Measurements from ENCODE around the gene ATP5F1A.

Gene ATP5F1A

GRCh38 chr18:46068763-46069162, 29.3 kb downstream of the ATP5F1A start:
- no peak for DNase-seq (ENCODE audit: low read depth)
- TF ChIP-seq CTCF (IDR thresholded peaks at IDR 0.05; ENCODE audit: control insufficient read depth, extremely low read depth, insufficient read depth) = no peak
- no peak overlapping the region for H3K4me3 ChIP-seq (ENCODE audit: low read depth, low read length)

GRCh38 chr18:46067438-46068007, 30.6 kb downstream of the ATP5F1A start:
- DNase-seq (ENCODE audit: low read depth) = peak; percentile 79
- no peak for TF ChIP-seq CTCF (IDR thresholded peaks at IDR 0.05; ENCODE audit: control insufficient read depth, extremely low read depth, insufficient read depth)
- no peak overlapping the region for H3K4me3 ChIP-seq (ENCODE audit: low read depth, low read length)

GRCh38 chr18:46062781-46063180, 35.3 kb downstream of the ATP5F1A start:
- no peak for DNase-seq (ENCODE audit: low read depth)
- TF ChIP-seq CTCF (IDR thresholded peaks at IDR 0.05; ENCODE audit: control insufficient read depth, extremely low read depth, insufficient read depth) = no peak
- no peak overlapping the region for H3K4me3 ChIP-seq (ENCODE audit: low read depth, low read length)

GRCh38 chr18:46061796-46062195, 36.3 kb downstream of the ATP5F1A start:
- TF ChIP-seq CTCF (IDR thresholded peaks at IDR 0.05; ENCODE audit: control insufficient read depth, extremely low read depth, insufficient read depth) = no peak
- H3K4me3 ChIP-seq (ENCODE audit: low read depth, low read length) = no peak overlapping the region
- DNase-seq (ENCODE audit: low read depth) = no peak

GRCh38 chr18:46061387-46061786, 36.7 kb downstream of the ATP5F1A start:
- no peak overlapping the region for H3K4me3 ChIP-seq (ENCODE audit: low read depth, low read length)
- TF ChIP-seq CTCF (IDR thresholded peaks at IDR 0.05; ENCODE audit: control insufficient read depth, extremely low read depth, insufficient read depth) = no peak
- no peak for DNase-seq (ENCODE audit: low read depth)

GRCh38 chr18:46060359-46060841, 37.7 kb downstream of the ATP5F1A start:
- H3K4me3 ChIP-seq (ENCODE audit: low read depth, low read length) = no peak overlapping the region
- no peak for DNase-seq (ENCODE audit: low read depth)
- TF ChIP-seq CTCF (IDR thresholded peaks at IDR 0.05; ENCODE audit: control insufficient read depth, extremely low read depth, insufficient read depth) = no peak

GRCh38 chr18:46055838-46056230, 42.3 kb downstream of the ATP5F1A start:
- no peak for DNase-seq (ENCODE audit: low read depth)
- no peak for TF ChIP-seq CTCF (IDR thresholded peaks at IDR 0.05; ENCODE audit: control insufficient read depth, extremely low read depth, insufficient read depth)
- H3K4me3 ChIP-seq (ENCODE audit: low read depth, low read length) = no peak overlapping the region

Measured in LNCaP clone FGC (cell line).